GM18505 (cell line): ENCODE data around the gene LSM12.
"Not testable (repeated sequence)": the region's sequence is repeated elsewhere in the genome, so short reads cannot be mapped to it uniquely, and the experiment has no call there.

Source experiments
- ATAC-seq: cut with Tn5 transposase; IDR thresholded peaks from one replicate; pipeline ENCODE4 v1.9.1; 2021; ENCODE audit not compliant: unreplicated experiment
- POLR2A ChIP-seq: IDR thresholded peaks from 4 replicates; pipeline ENCODE4 v1.6.1; 2011; ENCODE audit warnings: borderline replicate concordance; ENCODE audit not compliant: insufficient read depth, insufficient read length; ENCODE audit errors: extremely low read depth

LSM12 gene

DNA sequence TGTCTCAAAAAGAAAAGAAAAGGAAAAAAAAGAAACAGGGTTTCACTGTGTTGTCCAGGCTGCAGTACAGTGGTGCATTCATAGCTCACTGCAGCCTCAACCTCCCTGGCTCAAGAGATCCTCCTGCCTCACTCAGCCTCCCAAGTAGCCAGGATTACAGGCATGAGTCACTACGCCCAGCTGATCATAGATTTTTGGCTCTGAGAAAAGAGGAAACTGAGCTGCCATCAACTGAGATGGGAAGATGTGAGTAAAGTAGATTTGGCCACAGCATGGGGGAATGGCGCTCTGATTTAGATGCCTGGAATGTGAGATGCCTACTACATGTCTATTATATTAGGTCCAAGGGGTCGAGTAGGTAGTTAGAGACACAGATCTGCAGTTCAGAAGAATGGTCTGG is 67.9 kb downstream of the LSM12 start:
- no peak for TF ChIP-seq POLR2A
- no peak for ATAC-seq

DNA sequence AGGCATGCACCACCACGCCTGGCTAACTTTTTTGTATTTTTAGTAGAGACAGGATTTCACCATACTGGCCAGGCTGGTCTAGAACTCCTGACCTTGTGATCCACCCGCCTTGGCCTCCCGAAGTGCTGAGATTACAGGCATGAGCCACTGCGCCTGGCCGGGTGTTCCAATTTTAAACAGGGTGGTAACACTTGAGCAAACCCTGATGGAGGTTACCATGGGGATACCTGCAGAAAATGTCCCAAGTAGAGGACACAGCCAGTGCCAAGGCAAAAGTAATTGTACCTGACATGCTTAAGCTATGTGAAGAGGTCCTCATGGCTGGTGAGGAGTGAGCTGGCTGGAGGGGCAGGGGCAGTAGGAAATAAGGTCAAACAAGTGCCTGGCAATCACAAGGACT is 69.3 kb downstream of the LSM12 start:
- ATAC-seq, result not testable (repeated sequence)

DNA sequence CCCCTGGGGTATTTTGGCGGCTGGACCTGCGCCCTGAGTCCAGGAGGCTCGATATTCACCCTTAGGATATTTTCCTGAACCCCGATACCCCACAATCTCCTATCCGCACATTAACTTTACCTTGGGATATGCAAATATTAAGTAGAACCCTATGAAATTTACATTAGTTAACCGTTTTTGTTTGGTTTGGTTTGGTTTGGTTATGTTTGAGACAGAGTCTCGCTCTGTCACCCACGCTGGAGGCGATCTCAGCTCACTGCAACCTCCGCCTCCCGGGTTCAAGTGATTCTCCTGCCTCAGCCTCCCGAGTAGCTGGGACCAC is 71.4 kb downstream of the LSM12 start:
- no peak for ATAC-seq
- no peak for TF ChIP-seq POLR2A

DNA sequence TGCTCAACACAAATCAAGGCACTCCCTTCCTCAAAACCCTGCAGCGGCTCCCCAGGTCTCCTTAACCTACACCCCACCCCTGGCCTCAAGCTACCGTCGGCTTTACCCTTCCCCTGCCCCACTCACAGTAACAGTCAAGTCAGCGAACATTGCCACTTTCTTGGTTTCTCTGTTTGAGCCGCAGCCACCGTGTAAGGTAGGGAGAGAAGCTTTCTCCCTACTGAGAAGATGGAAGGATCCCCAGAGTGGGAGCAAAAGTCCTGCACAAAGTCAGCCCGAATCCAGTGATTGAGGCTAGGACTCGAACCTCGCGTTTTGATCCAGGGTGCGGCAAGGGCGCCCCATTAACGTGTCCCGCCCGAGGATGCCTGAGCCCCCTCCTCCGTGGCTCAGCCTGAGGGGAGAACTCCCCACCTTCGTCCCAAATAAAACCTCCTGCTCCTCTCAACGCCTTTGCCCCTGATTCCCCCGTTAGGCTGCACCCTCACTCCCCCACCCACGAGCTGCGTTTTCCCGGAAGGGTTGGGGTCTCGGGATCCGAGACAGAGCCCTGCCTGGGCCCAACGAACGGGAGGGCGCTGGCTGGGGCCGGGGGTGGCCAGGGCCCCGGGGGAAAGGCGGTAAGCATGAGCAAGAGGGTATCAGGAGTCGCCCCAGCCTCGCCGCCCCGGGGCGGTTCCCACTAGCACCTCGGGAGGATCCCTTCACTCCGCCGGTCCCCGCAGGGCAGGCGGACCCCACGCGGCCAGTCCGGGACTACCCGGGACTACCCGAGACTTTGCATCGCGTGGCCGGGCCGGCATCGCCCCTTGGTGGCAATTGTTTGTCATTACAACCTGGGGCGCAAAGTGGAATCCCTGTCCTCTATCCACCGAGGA is 72.0 kb downstream of the LSM12 start:
- no peak for TF ChIP-seq POLR2A
- ATAC-seq, result no peak

DNA sequence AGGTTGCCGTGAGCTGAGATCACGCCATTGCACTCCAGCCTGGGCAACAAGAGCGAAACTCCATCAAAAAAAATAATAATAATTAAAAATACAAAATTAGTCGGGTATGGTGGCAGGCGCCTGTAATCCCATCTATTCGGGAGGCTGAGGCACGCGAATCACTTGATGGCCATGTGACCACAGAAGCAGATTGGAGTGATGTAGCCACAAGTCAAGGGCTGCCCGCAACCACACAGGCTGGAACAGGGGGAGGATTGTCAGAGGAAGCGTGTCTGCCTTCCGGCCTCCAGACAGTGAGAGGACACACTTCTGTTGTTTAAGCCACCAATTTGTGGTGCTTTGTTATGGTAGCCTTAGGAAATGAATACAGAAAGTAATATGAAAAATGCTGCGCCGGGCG is 73.8 kb downstream of the LSM12 start:
- TF ChIP-seq POLR2A, result no peak
- ATAC-seq, result no peak

DNA sequence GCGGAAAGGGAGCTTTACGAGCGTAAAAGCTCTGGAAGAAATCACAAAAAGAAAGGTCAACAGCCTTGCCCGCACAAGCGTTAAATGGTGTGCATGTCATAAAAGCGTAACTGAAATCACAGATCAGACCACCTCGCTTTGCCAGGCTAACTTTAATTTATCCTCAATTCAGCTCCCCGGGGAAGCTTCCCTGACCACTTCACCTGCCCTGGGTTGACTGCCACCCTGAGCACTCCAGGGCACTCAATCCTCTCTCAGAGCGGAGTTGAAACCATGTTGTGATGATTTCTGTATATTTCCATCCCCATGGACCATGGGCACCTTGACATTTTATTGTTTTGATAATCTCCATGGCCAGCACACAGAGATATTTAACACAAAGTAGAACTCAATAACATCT is 78.2 kb downstream of the LSM12 start:
- no peak for TF ChIP-seq POLR2A
- no peak for ATAC-seq

DNA sequence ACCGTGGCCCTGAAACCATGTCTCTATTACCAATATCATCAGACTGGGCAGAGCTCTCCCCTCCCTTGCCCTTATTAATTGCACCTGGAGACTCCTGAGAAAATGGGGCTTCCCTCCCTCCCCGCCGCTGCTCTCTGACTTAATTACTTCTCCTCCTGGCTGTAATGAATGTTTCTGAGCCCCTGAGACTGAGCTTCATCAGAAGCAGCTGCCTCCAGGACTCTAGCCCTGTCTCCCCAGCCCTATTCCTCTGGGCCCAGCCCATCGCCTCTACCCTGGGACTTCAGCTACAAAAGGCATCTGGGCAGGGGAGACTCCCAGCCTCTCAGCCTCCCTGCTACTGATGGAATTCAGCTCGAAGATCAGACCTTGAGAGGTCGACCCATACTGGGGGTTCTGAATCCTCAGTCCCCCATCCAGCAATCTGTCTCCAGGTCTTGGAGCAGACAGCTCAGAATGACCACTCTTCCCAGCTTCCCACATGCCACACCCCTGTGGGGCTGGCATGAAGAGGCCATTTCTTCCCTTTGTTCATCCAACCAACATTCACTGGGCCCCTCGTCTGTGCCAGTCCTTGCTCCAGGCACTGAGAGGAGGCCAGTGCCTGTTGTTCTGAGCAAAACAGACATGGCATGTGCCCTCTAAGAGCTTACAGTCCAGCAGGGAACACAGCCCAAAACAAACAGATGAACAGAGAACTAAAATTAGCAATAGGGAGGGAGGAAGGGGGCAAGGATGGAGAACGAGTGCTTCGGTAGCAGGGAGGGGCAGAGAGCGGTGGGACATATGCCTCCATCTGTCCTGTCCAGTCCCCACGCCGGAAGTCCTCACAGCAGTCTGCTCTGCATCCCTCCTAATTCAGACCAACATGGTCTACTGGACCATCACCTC is 79.1 kb downstream of the LSM12 start:
- TF ChIP-seq POLR2A, result no peak
- no peak for ATAC-seq

DNA sequence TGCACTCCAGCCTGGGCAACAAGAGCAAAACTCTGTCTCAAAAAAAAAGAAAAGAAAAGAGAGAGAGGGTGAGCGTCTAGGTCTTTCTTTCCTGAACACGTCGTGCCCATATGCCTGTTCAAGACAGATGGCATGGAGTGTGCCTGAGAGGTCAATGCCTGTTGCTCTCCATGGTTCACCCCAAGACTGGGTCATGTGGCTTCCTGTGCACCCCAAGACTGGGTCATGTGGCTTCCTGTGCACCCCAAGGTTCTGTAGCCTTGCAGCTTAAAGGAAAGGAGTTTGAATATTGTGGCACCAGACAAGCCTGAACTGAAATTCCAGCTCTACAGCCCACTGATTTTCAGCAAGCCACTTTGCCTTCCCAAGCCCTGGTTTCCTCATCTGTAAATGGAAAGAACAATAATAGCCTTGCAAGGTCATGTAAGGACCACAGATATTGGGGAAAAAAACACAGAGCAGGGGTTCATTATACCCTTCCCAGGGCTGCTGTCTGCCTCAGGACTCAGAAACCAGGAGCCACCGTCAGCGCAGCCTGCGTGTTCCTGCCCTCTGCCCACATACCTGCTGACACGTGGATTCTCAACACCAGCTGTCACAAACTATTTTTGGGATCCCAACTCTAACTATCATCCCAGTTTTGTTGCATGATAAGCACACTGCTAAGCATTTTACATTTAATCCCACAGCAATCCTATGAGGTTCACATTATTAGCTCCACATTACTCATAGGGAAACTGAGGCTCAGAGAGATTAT is 80.1 kb downstream of the LSM12 start:
- no peak for ATAC-seq
- TF ChIP-seq POLR2A, result no peak

DNA sequence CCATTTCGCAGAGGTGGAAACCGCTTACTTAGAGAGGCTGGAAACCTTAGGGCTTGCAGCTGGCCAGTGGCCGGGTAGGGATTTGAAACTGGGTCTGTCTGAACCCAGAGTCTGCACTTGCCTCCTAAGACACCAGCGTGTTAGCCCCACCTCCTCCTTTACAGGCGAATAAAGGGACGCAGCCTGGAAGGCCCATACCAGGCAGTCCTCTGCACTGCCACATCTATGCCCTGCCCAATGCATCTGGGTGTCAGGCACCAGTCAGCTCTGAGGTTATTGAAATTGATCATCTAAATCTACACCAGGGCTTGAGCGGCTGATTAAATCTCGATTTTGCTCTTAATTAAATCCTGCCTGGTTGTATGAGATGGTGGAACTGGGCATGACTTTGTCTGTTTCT is 82.0 kb downstream of the LSM12 start:
- no peak for ATAC-seq
- no peak for TF ChIP-seq POLR2A
